OCI-LY7 (cell line): ENCODE results near the gene TOMM20. TPM values are rescaled to one million over a fixed set of nuclear protein-coding genes. Genes with fewer than 3 reads are reported as not detected.
"Not testable (repeated sequence)": the region's sequence is repeated elsewhere in the genome, so short reads cannot be mapped to it uniquely, and the experiment has no call there.

ENCODE experiments used
- BruUV-seq: library from RNA; stranded (reverse); fragments of 400-500 nt; replicated peaks from 2 replicates; lab custom pipeline; 2021; lab: Mats Ljungman, UMichigan
- CTCF ChIA-PET: fragments of 300-600 bp; sonication (Branson Sonifier 250); formaldehyde crosslinking; loops from one replicate; lab custom pipeline; 2022; ENCODE audit warnings: antibody characterized with exemption; ENCODE audit not compliant: unreplicated experiment; lab: Charles Lee
- POLR2A ChIA-PET: fragments of 300-600 bp; sonication (Branson Sonifier 250); formaldehyde crosslinking; loops from one replicate; lab custom pipeline; 2022; ENCODE audit warnings: antibody characterized with exemption; lab: Charles Lee
- DNase-seq: peaks from one replicate; pipeline ENCODE4 v3.0.0-alpha.2; 2015; ENCODE audit warnings: low spot score
- H2AFZ ChIP-seq: fragments of 200-600 bp; sonication (generic), shearing (Covaris generic); 2 replicates; pipeline ENCODE4 v1.6.1; 2014; ENCODE audit warnings: mild to moderate bottlenecking, antibody characterized with exemption, low read length, moderate library complexity
- H3K27ac ChIP-seq: fragments of 200-600 bp; sonication (generic); 2 replicates; pipeline ENCODE4 v1.5.1; 2014; ENCODE audit warnings: mixed run types, low read depth, mild to moderate bottlenecking, moderate library complexity, low read length, inconsistent platforms; ENCODE audit not compliant: poor library complexity, severe bottlenecking
- H3K36me3 ChIP-seq: fragments of 200-600 bp; sonication (generic); 2 replicates; pipeline ENCODE4 v1.6.1; 2014; ENCODE audit warnings: mild to moderate bottlenecking, antibody characterized with exemption, low read length, moderate library complexity, mixed read lengths; ENCODE audit not compliant: insufficient read depth
- H3K4me1 ChIP-seq: fragments of 200-600 bp; sonication (generic); 2 replicates; pipeline ENCODE4 v1.5.1; 2014; ENCODE audit warnings: mild to moderate bottlenecking, low read length; ENCODE audit not compliant: insufficient read depth, poor library complexity, severe bottlenecking
- H3K4me2 ChIP-seq: fragments of 200-600 bp; sonication (generic); 2 replicates; pipeline ENCODE4 v1.6.1; 2014; ENCODE audit warnings: mild to moderate bottlenecking, low read length
- H3K4me3 ChIP-seq: fragments of 200-600 bp; sonication (generic); 2 replicates; pipeline ENCODE4 v1.5.1; 2014; ENCODE audit warnings: mild to moderate bottlenecking, low read depth, low read length; ENCODE audit not compliant: poor library complexity, severe bottlenecking
- H3K79me2 ChIP-seq: fragments of 200-600 bp; sonication (generic); 2 replicates; pipeline ENCODE4 v1.6.1; 2016; ENCODE audit warnings: low read depth, mild to moderate bottlenecking, low read length, moderate library complexity, mixed read lengths; ENCODE audit not compliant: insufficient read depth
- H3K9me2 ChIP-seq: fragments of 200-600 bp; sonication (generic); 2 replicates; pipeline ENCODE4 v1.6.1; 2016; ENCODE audit warnings: mild to moderate bottlenecking, low read length, mixed read lengths; ENCODE audit not compliant: insufficient read depth
- H3K9me3 ChIP-seq: fragments of 200-600 bp; sonication (generic); 2 replicates; pipeline ENCODE4 v1.6.1; 2014; ENCODE audit warnings: mild to moderate bottlenecking, mixed run types, low read length, mixed read lengths
- H4K20me1 ChIP-seq: fragments of 200-600 bp; sonication (generic); 2 replicates; pipeline ENCODE4 v1.6.1; 2014; ENCODE audit warnings: mild to moderate bottlenecking, antibody characterized with exemption, low read length, moderate library complexity, mixed read lengths; ENCODE audit not compliant: insufficient read depth
- CTCF ChIP-seq: fragments of 200-600 bp; sonication (generic); conservative IDR thresholded peaks from 2 replicates; pipeline ENCODE4 v1.5.1; 2014; ENCODE audit warnings: mild to moderate bottlenecking, antibody characterized with exemption, low read length, moderate library complexity, mixed read lengths
- EZH2phosphoT487 ChIP-seq: fragments of 200-600 bp; sonication (generic); IDR thresholded peaks from 2 replicates; pipeline ENCODE4 v1.6.1; 2018; ENCODE audit warnings: low read depth, borderline replicate concordance, mild to moderate bottlenecking, mixed run types, antibody characterized with exemption, low read length, moderate library complexity, mixed read lengths
- intact Hi-C: fragments of 100-400 bp; cut with micrococcal nuclease; formaldehyde crosslinking; loops from one replicate; pipeline ENCODE4 v1.10.0; 2022; ENCODE audit not compliant: unreplicated experiment
- total RNA-seq, 2 experiments: library from RNA; depleted of rRNA in 1 of 2; stranded (reverse); fragments of >200 nt in 1 of 2; shearing (Covaris generic) in 1 of 2; gene quantifications; 2 replicates each; pipeline ENCODE4 v1.2.3, GENCODE V29; 2014 to 2022

TOMM20 gene
- total RNA-seq, 2 experiments from 2014 or later = 76.7 to 133 TPM

GRCh38 chr1:235087906-235088305, 40.7 kb downstream of the TOMM20 start:
- no TSS peak for BruUV-seq
- TF ChIP-seq CTCF = no peak
- TF ChIP-seq EZH2phosphoT487 = no peak
- Histone ChIP-seq H2AFZ (no peak overlapping the region), H3K36me3 (no peaks in the 10 kb centered on the region), H3K9me2 (no peaks in the 10 kb centered on the region), H3K9me3 (no peaks in the 10 kb centered on the region), H3K4me3 (no peak overlapping the region), H3K4me1 (peaks cover 13% of the 10 kb centered on the region), H4K20me1 (no peaks in the 10 kb centered on the region), H3K4me2 (no peak overlapping the region), H3K79me2 (no peaks in the 10 kb centered on the region), H3K27ac (no peak overlapping the region)
- intact Hi-C loops = no loop called here
- POLR2A ChIA-PET = interaction anchor here (0.6 kb wide), 1 partner anchor 593 kb away, joined by 3 read pairs; no protein-coding TSS in a partner anchor
- DNase-seq = no peak
- CTCF ChIA-PET = no interaction called here

GRCh38 chr1:235085411-235086117, 43.1 kb downstream of the TOMM20 start:
- intact Hi-C loops, H3K4me2 ChIP-seq, H3K27ac ChIP-seq, H3K4me3 ChIP-seq, H3K9me3 ChIP-seq, H3K9me2 ChIP-seq, H3K36me3 ChIP-seq, H2AFZ ChIP-seq, DNase-seq, CTCF ChIA-PET, H4K20me1 ChIP-seq, BruUV-seq, H3K79me2 ChIP-seq: not testable (repeated sequence)
- POLR2A ChIA-PET = interaction anchor here (0.6 to 1.8 kb wide), 5 partner anchors 11 to 596 kb away, joined by 3 to 7 read pairs (median 5); no protein-coding TSS in a partner anchor
- peaks cover 22% of the 10 kb centered on the region for H3K4me1 ChIP-seq

- POLR2A ChIA-PET = interaction anchor here (0.7 kb wide), 3 partner anchors 53 to 448 kb away, joined by 3 to 4 read pairs (median 3); no protein-coding TSS in a partner anchor
- H2AFZ ChIP-seq, H3K79me2 ChIP-seq, BruUV-seq, H3K36me3 ChIP-seq, H3K4me3 ChIP-seq, H3K9me2 ChIP-seq, H3K9me3 ChIP-seq, H4K20me1 ChIP-seq, H3K27ac ChIP-seq, DNase-seq, CTCF ChIA-PET, H3K4me2 ChIP-seq: not testable (repeated sequence)
- intact Hi-C loops = loop anchor here (2.0 to 5.0 kb wide), 5 partner anchors 68 to 594 kb away; no protein-coding TSS in a partner anchor
- H3K4me1 ChIP-seq = peaks cover 56% of the 10 kb centered on the region
These were observed 47.8 kb downstream of the TOMM20 start for GRCh38 chr1:235080788-235081187.

- intact Hi-C loops = loop anchor here (2.0 to 5.0 kb wide), 5 partner anchors 67 to 593 kb away; no protein-coding TSS in a partner anchor
- H3K9me3 ChIP-seq, BruUV-seq, H3K36me3 ChIP-seq, H3K4me3 ChIP-seq, H3K9me2 ChIP-seq, H2AFZ ChIP-seq, CTCF ChIA-PET, H3K79me2 ChIP-seq, H3K27ac ChIP-seq, DNase-seq, H4K20me1 ChIP-seq: not testable (repeated sequence)
- POLR2A ChIA-PET = interaction anchor here (0.7 to 1.6 kb wide), 2 partner anchors 148 to 468 kb away, joined by 3 to 8 read pairs; no protein-coding TSS in a partner anchor
- peak overlapping the region; percentile 38; the same call in 1 of the 2 replicates for H3K4me2 ChIP-seq
- H3K4me1 ChIP-seq = peaks cover 61% of the 10 kb centered on the region
These were observed 48.4 kb downstream of the TOMM20 start for GRCh38 chr1:235080297-235080657.
